Measurements from ENCODE around the gene TUT4. TPM values are rescaled to one million over a fixed set of nuclear protein-coding genes. Genes with fewer than 3 reads are reported as not detected.

Gene TUT4
- total and polyA plus RNA-seq, 2 donors (not counting 1 experiment from before 2014, with no cell fraction given), result 29.3 to 37.5 TPM

- Histone ChIP-seq H2AFZ (ENCODE audit: low read length) (no peak overlapping the region), H3K4me1 (ENCODE audit: control insufficient read depth, extremely low read depth, insufficient read depth, low read length) (no peaks in the 10 kb centered on the region), H3K4me2 (ENCODE audit: extremely low read depth, insufficient read depth, low read length) (no peak overlapping the region), H3K9ac (ENCODE audit: insufficient read depth, low read length) (no peak overlapping the region), H3K79me2 (ENCODE audit: control insufficient read depth, insufficient read depth, low read length) (peaks cover 41% of the 10 kb centered on the region), H3K36me3 (ENCODE audit: control insufficient read depth, insufficient read depth, low read length) (no peaks in the 10 kb centered on the region), H3K9me3 (ENCODE audit: control insufficient read depth, insufficient read depth, low read depth, low read length) (no peaks in the 10 kb centered on the region), H3K27ac (ENCODE audit: insufficient read depth, low read length) (no peak overlapping the region), H3K4me3 (replicated peaks in 1 of 4; ENCODE audit: control extremely low read depth in 1 of 4, insufficient read depth in 1 of 4, low read depth in 3 of 4, low read length in 4 of 4) (no peak overlapping the region), H3K27me3 (ENCODE audit: control insufficient read depth, insufficient read depth, low read length) (no peaks in the 10 kb centered on the region), H4K20me1 (ENCODE audit: control insufficient read depth, extremely low read depth, insufficient read depth, low read length) (no peaks in the 10 kb centered on the region)
- DNase-seq (ENCODE audit: low read depth in 2 of 2), result no peak
- TF ChIP-seq EZH2 (IDR thresholded peaks at IDR 0.05; ENCODE audit: low read length, missing control alignments) (no peak), CTCF (conservative IDR thresholded peaks at IDR 0.05 in 1 of 2, IDR thresholded peaks at IDR 0.05 in 1 of 2; ENCODE audit: low read depth in 1 of 2, low read length in 2 of 2) (no peak)
Observed at GRCh38 chr1:52550447-52550846, 2.4 kb downstream of the TUT4 start.

GRCh38 chr1:52549267-52549666 lies 3.6 kb downstream of the TUT4 start:
- Histone ChIP-seq H3K9ac (ENCODE audit: insufficient read depth, low read length) (no peak overlapping the region), H3K4me1 (ENCODE audit: control insufficient read depth, extremely low read depth, insufficient read depth, low read length) (no peaks in the 10 kb centered on the region), H3K4me2 (ENCODE audit: extremely low read depth, insufficient read depth, low read length) (no peak overlapping the region), H3K27me3 (ENCODE audit: control insufficient read depth, insufficient read depth, low read length) (no peaks in the 10 kb centered on the region), H3K27ac (ENCODE audit: insufficient read depth, low read length) (no peak overlapping the region), H3K4me3 (replicated peaks in 1 of 4; ENCODE audit: control extremely low read depth in 1 of 4, insufficient read depth in 1 of 4, low read depth in 3 of 4, low read length in 4 of 4) (no peak overlapping the region), H2AFZ (ENCODE audit: low read length) (no peak overlapping the region), H3K9me3 (ENCODE audit: control insufficient read depth, insufficient read depth, low read depth, low read length) (no peaks in the 10 kb centered on the region), H3K79me2 (ENCODE audit: control insufficient read depth, insufficient read depth, low read length) (peaks cover 52% of the 10 kb centered on the region), H3K36me3 (ENCODE audit: control insufficient read depth, insufficient read depth, low read length) (no peaks in the 10 kb centered on the region), H4K20me1 (ENCODE audit: control insufficient read depth, extremely low read depth, insufficient read depth, low read length) (no peaks in the 10 kb centered on the region)
- no peak for TF ChIP-seq EZH2 (IDR thresholded peaks at IDR 0.05; ENCODE audit: low read length, missing control alignments)
- TF ChIP-seq CTCF (conservative IDR thresholded peaks at IDR 0.05 in 1 of 2, IDR thresholded peaks at IDR 0.05 in 1 of 2; ENCODE audit: low read depth in 1 of 2, low read length in 2 of 2), result no peak
- DNase-seq (ENCODE audit: low read depth in 2 of 2), result no peak

DNA sequence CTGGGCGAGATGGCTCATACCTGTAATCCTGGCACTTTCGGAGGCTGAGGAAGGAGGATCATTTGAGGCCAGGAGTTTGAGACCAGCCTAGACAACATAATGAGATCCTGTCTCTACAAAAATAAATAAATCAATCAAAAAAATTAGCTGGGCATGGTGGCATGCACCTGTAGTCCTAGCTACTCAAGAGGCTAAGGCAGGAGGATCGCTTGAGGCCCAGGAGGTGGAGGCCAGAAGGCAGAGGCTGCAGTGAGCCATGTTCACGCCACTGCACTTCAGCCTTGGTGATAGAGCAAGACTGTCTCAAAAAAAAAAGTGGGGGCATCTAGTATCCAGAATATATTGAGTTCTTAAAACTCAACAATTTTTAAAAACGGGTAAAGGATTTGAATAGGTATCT lies 6.0 kb downstream of the TUT4 start:
- Histone ChIP-seq H3K36me3 (ENCODE audit: control insufficient read depth, insufficient read depth, low read length) (no peaks in the 10 kb centered on the region), H3K4me1 (ENCODE audit: control insufficient read depth, extremely low read depth, insufficient read depth, low read length) (no peaks in the 10 kb centered on the region), H3K4me2 (ENCODE audit: extremely low read depth, insufficient read depth, low read length) (no peak overlapping the region), H3K9me3 (ENCODE audit: control insufficient read depth, insufficient read depth, low read depth, low read length) (no peaks in the 10 kb centered on the region), H3K79me2 (ENCODE audit: control insufficient read depth, insufficient read depth, low read length) (peaks cover 51% of the 10 kb centered on the region), H3K4me3 (replicated peaks in 1 of 4; ENCODE audit: control extremely low read depth in 1 of 4, insufficient read depth in 1 of 4, low read depth in 3 of 4, low read length in 4 of 4) (no peak overlapping the region), H3K9ac (ENCODE audit: insufficient read depth, low read length) (no peak overlapping the region), H3K27me3 (ENCODE audit: control insufficient read depth, insufficient read depth, low read length) (no peaks in the 10 kb centered on the region), H4K20me1 (ENCODE audit: control insufficient read depth, extremely low read depth, insufficient read depth, low read length) (no peaks in the 10 kb centered on the region), H3K27ac (ENCODE audit: insufficient read depth, low read length) (no peak overlapping the region), H2AFZ (ENCODE audit: low read length) (no peak overlapping the region)
- DNase-seq (ENCODE audit: low read depth in 2 of 2), result no peak
- no peak for TF ChIP-seq CTCF (conservative IDR thresholded peaks at IDR 0.05 in 1 of 2, IDR thresholded peaks at IDR 0.05 in 1 of 2; ENCODE audit: low read depth in 1 of 2, low read length in 2 of 2)
- no peak for TF ChIP-seq EZH2 (IDR thresholded peaks at IDR 0.05; ENCODE audit: low read length, missing control alignments)
